Endodermal cell (in vitro differentiated cells): ENCODE data around the gene PFN2. TPM values are rescaled to one million over a fixed set of nuclear protein-coding genes. Genes with fewer than 3 reads are reported as not detected.

Experiments used
- DNase-seq: peaks from one replicate; pipeline ENCODE4 v3.0.0-alpha.2; 2017
- H3K27ac ChIP-seq: 2 replicates; pipeline ENCODE4 v1.5.1; 2013; ENCODE audit warnings: mild to moderate bottlenecking, low read depth, low read length, moderate library complexity
- H3K27me3 ChIP-seq: 2 replicates; pipeline ENCODE4 v1.6.1; 2013; ENCODE audit warnings: mild to moderate bottlenecking, low read length, moderate library complexity; ENCODE audit not compliant: insufficient read depth, control insufficient read depth, poor library complexity, severe bottlenecking
- H3K36me3 ChIP-seq: 2 replicates; pipeline ENCODE4 v1.7.0; 2013; ENCODE audit warnings: mild to moderate bottlenecking, low read length, moderate library complexity; ENCODE audit not compliant: control insufficient read depth, insufficient read depth
- H3K4me1 ChIP-seq: one replicate; pipeline ENCODE4 v1.7.0; 2013; ENCODE audit warnings: low read length; ENCODE audit not compliant: control insufficient read depth, insufficient read depth
- H3K4me3 ChIP-seq: 2 replicates; pipeline ENCODE4 v1.5.1; 2013; ENCODE audit warnings: mild to moderate bottlenecking, low read length, moderate library complexity
- H3K9ac ChIP-seq: 2 replicates; pipeline ENCODE4 v1.6.1; 2013; ENCODE audit warnings: mild to moderate bottlenecking, low read length, moderate library complexity; ENCODE audit not compliant: poor library complexity, severe bottlenecking; ENCODE audit errors: extremely low read depth
- H3K9me3 ChIP-seq: 2 replicates; pipeline ENCODE4 v1.6.1; 2013; ENCODE audit warnings: mild to moderate bottlenecking, low read length, moderate library complexity; ENCODE audit not compliant: control insufficient read depth
- H3K27ac Mint-ChIP-seq: 2 replicates; pipeline ENCODE4 v1.8.0; 2020; ENCODE audit warnings: mixed read lengths
- H3K27me3 Mint-ChIP-seq: 2 replicates; pipeline ENCODE4 v1.8.0; 2021; ENCODE audit warnings: mild to moderate bottlenecking, mixed read lengths; ENCODE audit not compliant: insufficient read depth
- H3K36me3 Mint-ChIP-seq: 2 replicates; pipeline ENCODE4 v1.8.0; 2020; ENCODE audit warnings: low read depth, mixed read lengths
- H3K4me1 Mint-ChIP-seq: 2 replicates; pipeline ENCODE4 v1.8.0; 2020; ENCODE audit warnings: mixed read lengths
- H3K4me3 Mint-ChIP-seq: 2 replicates; pipeline ENCODE4 v1.8.0; 2020; ENCODE audit warnings: mild to moderate bottlenecking, moderate library complexity, mixed read lengths
- H3K9me3 Mint-ChIP-seq: 2 replicates; pipeline ENCODE4 v1.8.0; 2020; ENCODE audit warnings: mild to moderate bottlenecking, mixed read lengths
- CTCF ChIP-seq: fragments of 200-600 bp; sonication (generic); conservative IDR thresholded peaks from 2 replicates; pipeline ENCODE4 v1.5.0; 2021; ENCODE audit warnings: antibody characterized with exemption, mild to moderate bottlenecking
- WGBS, 2 experiments: methylation state at CpG; one replicate each; pipeline versions ENCODE4 v1.1.5 to v1.1.7; 2013; ENCODE audit warnings: missing lambda C conversion rate in 2 of 2, mixed read lengths in 1 of 2; ENCODE audit not compliant: insufficient coverage in 1 of 2, insufficient read length in 1 of 2; 5-methylcytosine and 5-hydroxymethylcytosine counted together
- long read RNA-seq, 4 experiments: library from polyadenylated mRNA in 2 of 4; library from RNA in 1 of 4; library from capped mRNA in 1 of 4; stranded (forward) in 3 of 4; unstranded in 1 of 4; transcript quantifications; one replicate each; pipeline ENCODE4 v2.0.0, GENCODE V29; 2020 to 2021; ENCODE audit warnings: inconsistent platforms in 1 of 4
- polyA plus RNA-seq, 2 experiments: library from polyadenylated mRNA; stranded (reverse); fragments of 50-300 nt; gene quantifications; one replicate each; pipeline ENCODE4 v1.2.3, GENCODE V29; 2013
- total RNA-seq, 2 donors: library from RNA; stranded (reverse); fragmentation: NEBNext Ultra II Directional in 1 of 2; extraction: Animal tissue kit (Norgen Biotek cat#: 25700) in 1 of 2; gene quantifications; 2 replicates in 1 of 2; 3 replicates in 1 of 2; pipeline ENCODE4 v1.2.1, GENCODE V29; 2021

PFN2 gene
- total RNA-seq, result 100 to 1,000 TPM; 144 to 157 TPM
- 456 TPM for polyA plus RNA-seq (2013, experiment 1 of 2)
- 425 TPM for polyA plus RNA-seq (2013, experiment 2 of 2)
- long read RNA-seq, experiment 1, transcript PFN2-201 (3 exons, 2,261 nt), result minor isoform, 9 of 92 reads
- long read RNA-seq, experiment 1, transcript PFN2-203 (3 exons, 1,780 nt), result major isoform, 44 of 92 reads
- long read RNA-seq, experiment 1, partial matches to known transcripts, result 5 of 92 reads
- long read RNA-seq, experiment 1, other reads (novel, unspliced or antisense), result 32 of 92 reads
- long read RNA-seq, experiment 2, transcript PFN2-203 (3 exons, 1,780 nt), result major isoform, 126 of 238 reads
- long read RNA-seq, experiment 2, transcript PFN2-201 (3 exons, 2,261 nt), result minor isoform, 80 of 238 reads
- long read RNA-seq, experiment 2, partial matches to known transcripts, result 21 of 238 reads
- long read RNA-seq, experiment 2, other reads (novel, unspliced or antisense), result 7 of 238 reads
- long read RNA-seq, experiment 3, transcript PFN2-203 (3 exons, 1,780 nt), result major isoform, 419 of 620 reads
- long read RNA-seq, experiment 3, transcript PFN2-201 (3 exons, 2,261 nt), result minor isoform, 179 of 620 reads
- long read RNA-seq, experiment 3, partial matches to known transcripts, result 1 of 620 reads
- long read RNA-seq, experiment 3, other reads (novel, unspliced or antisense), result 15 of 620 reads
- long read RNA-seq, experiment 4, transcript PFN2-201 (3 exons, 2,261 nt), result minor isoform, 16 of 129 reads
- long read RNA-seq, experiment 4, transcript PFN2-203 (3 exons, 1,780 nt), result major isoform, 86 of 129 reads
- long read RNA-seq, experiment 4, partial matches to known transcripts, result 0 of 129 reads
- long read RNA-seq, experiment 4, other reads (novel, unspliced or antisense), result 26 of 129 reads

GRCh38 chr3:149970716-149971402, at the start of gene PFN2:
PFN2 (minus strand) TSS chr3:149970895; CDS start chr3:149970856, 39 bp downstream.
- Histone ChIP-seq H3K36me3 (peaks cover 28% of the 10 kb centered on the region), H3K9ac (peak within 1 kb of the TSS; percentile 97), H3K9me3 (no peaks in the 10 kb centered on the region), H3K27me3 (no peaks in the 10 kb centered on the region), H3K4me3 (peak within 1 kb of the TSS; percentile 99), H3K4me1 (peaks cover 9% of the 10 kb centered on the region), H3K27ac (peak within 1 kb of the TSS; percentile 98)
- Mint-ChIP-seq H3K27ac (peak within 1 kb of the TSS; percentile 97), H3K36me3 (peaks cover 17% of the 10 kb centered on the region), H3K27me3 (no peaks in the 10 kb centered on the region), H3K4me3 (peak within 1 kb of the TSS; percentile 76), H3K4me1 (peaks cover 29% of the 10 kb centered on the region), H3K9me3 (no peaks in the 10 kb centered on the region)
- TF ChIP-seq CTCF, result no peak
- peak; percentile 88 for DNase-seq
- WGBS, 2 experiments, result 0% methylated on average over 32 to 98 of the region's 102 CpGs

GRCh38 chr3:150015901-150016300, 45.2 kb upstream of the PFN2 start:
- Histone ChIP-seq H3K4me3 (no peak overlapping the region), H3K9me3 (no peaks in the 10 kb centered on the region), H3K27ac (no peak overlapping the region), H3K27me3 (no peaks in the 10 kb centered on the region), H3K36me3 (no peaks in the 10 kb centered on the region), H3K9ac (no peak overlapping the region), H3K4me1 (peaks cover 3% of the 10 kb centered on the region)
- Mint-ChIP-seq H3K36me3 (no peaks in the 10 kb centered on the region), H3K27ac (no peak overlapping the region), H3K4me3 (no peak overlapping the region), H3K9me3 (no peaks in the 10 kb centered on the region), H3K4me1 (no peaks in the 10 kb centered on the region), H3K27me3 (peaks cover 1% of the 10 kb centered on the region)
- 91% methylated on average over 2 of the region's 2 CpGs; no CpG with 5 or more reads in 1 of the 2 experiments for WGBS, 2 experiments
- DNase-seq, result no peak
- TF ChIP-seq CTCF, result no peak

- no peaks in the 10 kb centered on the region for H3K36me3 Mint-ChIP-seq
- no peaks in the 10 kb centered on the region for H3K9me3 Mint-ChIP-seq
- Histone ChIP-seq H3K9me3 (no peaks in the 10 kb centered on the region), H3K27me3 (no peaks in the 10 kb centered on the region), H3K4me1 (peaks cover 3% of the 10 kb centered on the region), H3K36me3 (no peaks in the 10 kb centered on the region), H3K9ac (no peak overlapping the region), H3K27ac (no peak overlapping the region), H3K4me3 (no peak overlapping the region)
- no peaks in the 10 kb centered on the region for H3K4me1 Mint-ChIP-seq
- H3K27ac Mint-ChIP-seq, result no peak overlapping the region
- DNase-seq, result no peak
- TF ChIP-seq CTCF, result no peak
- H3K4me3 Mint-ChIP-seq, result no peak overlapping the region
- H3K27me3 Mint-ChIP-seq, result peaks cover 1% of the 10 kb centered on the region
Measured at GRCh38 chr3:150014782-150015181, 44.1 kb upstream of the PFN2 start.
